HPDE6-E6E7 (cell line): ENCODE results near the gene NPIPB6.

Experiments used
- DNase-seq: peaks from one replicate; pipeline ENCODE4 v3.0.0; 2011; ENCODE audit warnings: missing footprints; ENCODE audit errors: extremely low spot score

Gene NPIPB6

GRCh38 chr16:28298511-28298878 is 64.8 kb downstream of the NPIPB6 start:
- no peak for DNase-seq

- DNase-seq: no peak
Observed at GRCh38 chr16:28297784-28298510, 65.4 kb downstream of the NPIPB6 start.

GRCh38 chr16:28297308-28297707 is 66.0 kb downstream of the NPIPB6 start:
- DNase-seq: no peak

GRCh38 chr16:28295276-28295675 is 68.0 kb downstream of the NPIPB6 start:
- no peak for DNase-seq

GRCh38 chr16:28294201-28294600 is 69.1 kb downstream of the NPIPB6 start:
- DNase-seq: no peak

GRCh38 chr16:28293601-28293960 is 69.7 kb downstream of the NPIPB6 start:
- no peak for DNase-seq

- no peak for DNase-seq
Observed at GRCh38 chr16:28292731-28293600, 70.3 kb downstream of the NPIPB6 start.
